OCI-LY3 (cell line): Measurements from ENCODE around the gene JARID2.

Source experiments
- H2AFZ ChIP-seq: fragments of 200-600, 300-600 bp; shearing (Covaris generic); 2 replicates; pipeline ENCODE4 v1.6.0; 2014; ENCODE audit warnings: antibody characterized with exemption, low read depth, low read length
- H3K27ac ChIP-seq: fragments of 200-600, 300-600 bp; sonication (generic); 2 replicates; pipeline ENCODE4 v1.5.1; 2014; ENCODE audit warnings: mild to moderate bottlenecking, low read length, moderate library complexity, mixed read lengths
- H3K27me3 ChIP-seq: fragments of 200-600, 300-600 bp; sonication (generic); 2 replicates; pipeline ENCODE4 v1.6.1; 2014; ENCODE audit warnings: low read depth, low read length, mixed read lengths
- H3K36me3 ChIP-seq: fragments of 200-600, 300-600 bp; sonication (generic); replicated peaks from 2 replicates; pipeline ENCODE3; 2014; ENCODE audit warnings: low read depth, low read length, mixed read lengths
- H3K4me1 ChIP-seq: fragments of 300-600, 200-600 bp; sonication (generic); 2 replicates; pipeline ENCODE4 v1.6.1; 2014; ENCODE audit warnings: low read length, mixed read lengths
- H3K4me2 ChIP-seq: fragments of 200-600, 300-600 bp; sonication (generic); 2 replicates; pipeline ENCODE4 v1.6.1; 2014; ENCODE audit warnings: low read length, mixed read lengths
- H3K4me3 ChIP-seq: fragments of 300-600, 200-600 bp; sonication (generic); 2 replicates; pipeline ENCODE4 v1.5.1; 2014; ENCODE audit warnings: antibody characterized with exemption, mild to moderate bottlenecking, low read length, moderate library complexity
- H3K79me2 ChIP-seq: fragments of 300-600, 200-600 bp; shearing (Covaris generic); 2 replicates; pipeline ENCODE4 v1.6.1; 2014; ENCODE audit warnings: mild to moderate bottlenecking, low read length, mixed read lengths
- H3K9ac ChIP-seq: fragments of 300-600, 200-600 bp; shearing (Covaris generic); 2 replicates; pipeline ENCODE4 v1.6.0; 2014; ENCODE audit warnings: mild to moderate bottlenecking, low read length, moderate library complexity
- H3K9me3 ChIP-seq: fragments of 200-600, 300-600 bp; shearing (Covaris generic); 2 replicates; pipeline ENCODE4 v1.6.1; 2014; ENCODE audit warnings: low read length, mixed read lengths; ENCODE audit not compliant: insufficient read depth
- H4K20me1 ChIP-seq: fragments of 200-600, 300-600 bp; sonication (generic); 2 replicates; pipeline ENCODE4 v1.6.1; 2016; ENCODE audit warnings: low read length, mixed read lengths; ENCODE audit not compliant: insufficient read depth
- CTCF ChIP-seq: fragments of 200-600, 300-600 bp; sonication (generic); IDR thresholded peaks from 2 replicates; pipeline ENCODE4 v1.5.1; 2014; ENCODE audit warnings: antibody characterized with exemption, low read length, low read depth
- EZH2phosphoT487 ChIP-seq: fragments of 200-600 bp; shearing (Covaris generic); IDR thresholded peaks from 2 replicates; pipeline ENCODE4 v1.6.1; 2018; ENCODE audit warnings: antibody characterized with exemption, mixed run types, low read depth

Gene JARID2

GRCh38 chr6:15254070-15254975 is 8.5 kb downstream of the JARID2 start:
- H3K79me2 ChIP-seq, result peaks cover 98% of the 10 kb centered on the region
- H3K27me3 ChIP-seq, result no peaks in the 10 kb centered on the region
- peak overlapping the region; percentile 72 for H3K4me2 ChIP-seq
- H3K9ac ChIP-seq, result peak overlapping the region; percentile 74
- H3K4me1 ChIP-seq, result peaks cover 90% of the 10 kb centered on the region
- H3K9me3 ChIP-seq, result no peaks in the 10 kb centered on the region
- peak overlapping the region; percentile 94 for H3K27ac ChIP-seq
- H2AFZ ChIP-seq, result no peak overlapping the region
- H3K36me3 ChIP-seq, result no peaks in the 10 kb centered on the region
- TF ChIP-seq CTCF (peak; percentile 52), EZH2phosphoT487 (no peak)
- peak overlapping the region; percentile 63 for H3K4me3 ChIP-seq
- peaks cover 36% of the 10 kb centered on the region for H4K20me1 ChIP-seq

- Histone ChIP-seq H3K9me3 (no peaks in the 10 kb centered on the region), H3K9ac (peak overlapping the region; percentile 74), H3K4me1 (peaks cover 90% of the 10 kb centered on the region), H3K36me3 (no peaks in the 10 kb centered on the region), H3K4me3 (peak overlapping the region; percentile 63), H3K27ac (peak overlapping the region; percentile 94), H3K4me2 (peak overlapping the region; percentile 72), H4K20me1 (peaks cover 34% of the 10 kb centered on the region), H2AFZ (no peak overlapping the region), H3K27me3 (no peaks in the 10 kb centered on the region), H3K79me2 (peaks cover 98% of the 10 kb centered on the region)
- TF ChIP-seq CTCF, result no peak
- no peak for TF ChIP-seq EZH2phosphoT487
Observed at GRCh38 chr6:15255481-15255880, 9.6 kb downstream of the JARID2 start.

GRCh38 chr6:15255909-15256395 is 10.1 kb downstream of the JARID2 start:
- H3K9me3 ChIP-seq, result no peaks in the 10 kb centered on the region
- H3K4me2 ChIP-seq, result peak overlapping the region; percentile 72
- H3K4me3 ChIP-seq, result peak overlapping the region; percentile 63
- peaks cover 35% of the 10 kb centered on the region for H4K20me1 ChIP-seq
- peak overlapping the region; percentile 74 for H3K9ac ChIP-seq
- peaks cover 98% of the 10 kb centered on the region for H3K79me2 ChIP-seq
- peak overlapping the region; percentile 94 for H3K27ac ChIP-seq
- H2AFZ ChIP-seq, result no peak overlapping the region
- no peaks in the 10 kb centered on the region for H3K27me3 ChIP-seq
- peaks cover 91% of the 10 kb centered on the region for H3K4me1 ChIP-seq
- no peak for TF ChIP-seq CTCF
- TF ChIP-seq EZH2phosphoT487, result no peak
- H3K36me3 ChIP-seq, result no peaks in the 10 kb centered on the region

- no peaks in the 10 kb centered on the region for H3K9me3 ChIP-seq
- peaks cover 98% of the 10 kb centered on the region for H3K79me2 ChIP-seq
- peaks cover 31% of the 10 kb centered on the region for H4K20me1 ChIP-seq
- TF ChIP-seq EZH2phosphoT487, result no peak
- no peak for TF ChIP-seq CTCF
- peak overlapping the region; percentile 94 for H3K27ac ChIP-seq
- peak overlapping the region; percentile 63 for H3K4me3 ChIP-seq
- no peak overlapping the region for H2AFZ ChIP-seq
- peaks cover 89% of the 10 kb centered on the region for H3K4me1 ChIP-seq
- no peaks in the 10 kb centered on the region for H3K36me3 ChIP-seq
- H3K9ac ChIP-seq, result peak overlapping the region; percentile 74
- H3K4me2 ChIP-seq, result peak overlapping the region; percentile 72
- no peaks in the 10 kb centered on the region for H3K27me3 ChIP-seq
Observed at GRCh38 chr6:15256538-15257271, 10.8 kb downstream of the JARID2 start.
